GM20000 (cell line): ENCODE measurements around the gene ELMO1.
A peak's percentile ranks its signal among the peaks of the same experiment; 100 is the strongest.

ENCODE experiments used
- DNase-seq: peaks from one replicate; pipeline ENCODE4 v3.0.0; 2012; ENCODE audit warnings: low spot score
- TF ChIP-seq, protein P1 (sequence below): IDR thresholded peaks from 2 replicates; pipeline ENCODE4 v1.5.1; 2012; ENCODE audit warnings: mild to moderate bottlenecking, control low read depth; ENCODE audit errors: extremely low read depth, missing control alignments

Gene ELMO1

DNA sequence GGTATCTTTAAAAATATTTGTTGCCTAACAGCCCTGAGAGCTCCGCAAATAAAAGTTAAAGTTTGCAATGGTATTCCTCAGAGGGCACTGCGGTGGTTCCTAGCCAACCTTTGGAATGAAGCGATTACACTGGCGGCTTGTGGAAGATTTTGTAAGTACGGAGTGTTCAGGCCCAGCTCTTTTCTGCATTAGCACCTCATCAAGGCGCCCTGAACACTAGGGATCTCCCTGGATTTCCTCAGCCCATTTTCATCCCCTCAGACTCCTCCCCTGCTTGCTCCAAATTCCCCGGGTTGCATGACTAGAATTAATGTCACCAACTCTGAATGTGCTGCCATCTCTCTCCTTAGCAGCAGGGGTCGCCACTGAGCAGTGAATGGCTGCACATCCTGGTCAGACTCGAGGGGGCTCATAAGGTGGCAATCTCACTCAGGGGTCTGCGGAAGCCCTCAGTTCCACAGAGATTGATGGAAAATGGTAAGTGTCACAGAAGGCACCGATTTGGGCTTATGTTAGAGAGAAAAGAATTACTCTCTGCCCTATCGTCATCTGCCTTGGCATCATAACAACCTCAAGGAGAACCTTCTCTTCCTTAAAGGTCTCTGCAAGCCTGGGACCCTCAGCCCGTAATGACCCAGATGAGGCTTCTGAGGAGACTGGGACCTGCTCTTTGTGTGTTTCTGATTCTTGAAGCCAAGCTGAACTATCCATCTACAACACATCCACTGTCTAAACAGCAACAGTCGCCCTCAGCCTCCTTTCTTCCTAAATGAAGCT, 461.5 kb downstream of the ELMO1 start:
- TF ChIP-seq, protein P1, sequence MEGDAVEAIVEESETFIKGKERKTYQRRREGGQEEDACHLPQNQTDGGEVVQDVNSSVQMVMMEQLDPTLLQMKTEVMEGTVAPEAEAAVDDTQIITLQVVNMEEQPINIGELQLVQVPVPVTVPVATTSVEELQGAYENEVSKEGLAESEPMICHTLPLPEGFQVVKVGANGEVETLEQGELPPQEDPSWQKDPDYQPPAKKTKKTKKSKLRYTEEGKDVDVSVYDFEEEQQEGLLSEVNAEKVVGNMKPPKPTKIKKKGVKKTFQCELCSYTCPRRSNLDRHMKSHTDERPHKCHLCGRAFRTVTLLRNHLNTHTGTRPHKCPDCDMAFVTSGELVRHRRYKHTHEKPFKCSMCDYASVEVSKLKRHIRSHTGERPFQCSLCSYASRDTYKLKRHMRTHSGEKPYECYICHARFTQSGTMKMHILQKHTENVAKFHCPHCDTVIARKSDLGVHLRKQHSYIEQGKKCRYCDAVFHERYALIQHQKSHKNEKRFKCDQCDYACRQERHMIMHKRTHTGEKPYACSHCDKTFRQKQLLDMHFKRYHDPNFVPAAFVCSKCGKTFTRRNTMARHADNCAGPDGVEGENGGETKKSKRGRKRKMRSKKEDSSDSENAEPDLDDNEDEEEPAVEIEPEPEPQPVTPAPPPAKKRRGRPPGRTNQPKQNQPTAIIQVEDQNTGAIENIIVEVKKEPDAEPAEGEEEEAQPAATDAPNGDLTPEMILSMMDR = peak; percentile 94
- DNase-seq = peak; percentile 81

DNA sequence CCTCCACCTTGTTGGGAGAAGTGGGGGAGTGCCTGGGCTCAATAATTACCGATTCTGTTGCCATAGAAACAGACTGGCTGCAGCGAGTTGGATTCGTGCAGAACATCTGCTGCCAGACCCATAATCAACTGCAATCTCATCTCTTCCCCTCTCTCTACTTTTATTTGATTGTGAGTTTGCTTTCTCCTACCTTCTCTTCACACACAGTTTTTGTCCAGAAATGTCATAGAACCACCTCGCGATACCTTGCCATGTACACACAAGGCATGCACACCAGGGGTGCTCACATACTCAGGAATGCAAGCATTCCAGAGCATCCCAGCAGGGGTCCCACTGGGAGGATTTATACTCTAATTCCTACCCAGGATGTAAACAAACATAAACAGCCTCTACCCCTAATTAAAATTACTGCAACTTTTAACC, 462.1 kb downstream of the ELMO1 start:
- DNase-seq = no peak
- TF ChIP-seq, protein P1 = no peak

DNA sequence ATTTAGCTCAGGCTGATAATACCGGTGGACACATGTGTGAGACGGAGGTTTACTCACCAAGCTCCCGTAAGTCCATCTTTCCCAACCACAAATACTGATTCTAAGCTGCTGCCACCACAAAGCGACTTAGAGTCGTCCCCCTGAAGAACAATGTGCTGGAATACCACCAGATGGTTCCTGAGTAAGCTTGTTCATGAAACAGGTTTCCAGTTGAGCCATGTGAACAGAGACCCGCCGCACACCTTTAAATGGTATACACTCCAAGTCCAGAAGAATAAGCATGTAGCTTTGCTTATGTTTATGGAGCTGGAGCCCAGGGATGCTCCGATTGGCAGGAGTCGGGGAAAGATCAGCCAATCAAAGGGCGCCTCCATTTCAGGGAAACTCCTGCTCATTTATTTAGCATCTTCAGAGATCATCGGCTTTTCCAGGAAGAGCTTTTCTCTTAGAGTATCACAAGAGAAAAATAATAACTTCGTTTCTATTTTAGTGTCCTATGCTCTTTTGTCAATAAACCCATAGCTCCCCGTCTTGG, 462.7 kb downstream of the ELMO1 start:
- TF ChIP-seq, protein P1 = no peak
- DNase-seq = no peak

DNA sequence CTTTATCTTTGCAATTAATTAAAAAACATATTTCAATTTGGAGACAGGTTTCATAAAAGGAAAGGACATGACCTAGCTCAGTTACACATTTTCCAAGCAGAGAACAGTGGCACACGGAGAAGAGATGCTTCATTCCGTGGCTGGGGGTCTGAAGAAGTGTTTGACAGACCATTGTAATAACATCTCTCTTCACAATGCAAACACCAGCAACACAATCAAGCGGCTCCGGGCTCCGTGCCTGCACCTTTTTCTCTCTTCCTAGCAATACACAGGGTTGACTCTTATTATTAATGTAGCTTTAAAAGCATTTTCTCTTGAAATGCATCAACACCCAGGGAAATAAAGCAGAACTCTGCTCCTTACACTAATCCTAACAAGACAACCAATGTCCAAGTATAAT, 463.3 kb downstream of the ELMO1 start:
- no peak for DNase-seq
- TF ChIP-seq, protein P1 = no peak

DNA sequence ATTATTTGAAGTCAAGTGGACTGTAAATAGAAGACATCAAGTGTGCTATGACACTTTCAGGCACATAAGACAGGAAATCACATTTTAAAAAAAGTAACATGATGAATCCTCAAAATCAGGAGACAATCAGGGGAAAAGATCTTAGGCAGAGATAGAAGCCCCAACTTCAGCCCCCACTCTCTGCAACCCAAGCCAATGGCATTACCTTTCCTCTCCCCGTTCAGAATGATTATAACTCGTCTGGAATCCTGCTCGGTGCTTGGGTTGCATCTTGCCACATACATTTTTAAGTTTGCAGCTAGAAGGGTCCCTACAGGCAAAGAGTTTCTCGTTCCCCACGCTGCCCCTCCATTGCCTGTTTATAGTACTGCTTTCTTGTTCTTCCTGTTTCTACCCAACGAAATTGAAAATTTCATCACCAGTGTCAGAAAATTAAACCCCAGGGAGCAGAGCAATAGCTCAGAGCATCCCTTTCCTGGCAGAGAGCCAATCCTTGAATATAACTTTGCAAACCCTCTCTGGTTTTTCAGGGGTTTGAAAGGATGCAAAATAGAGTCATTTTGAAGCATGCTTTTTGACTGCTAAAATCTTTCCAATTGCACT, 463.9 kb downstream of the ELMO1 start:
- no peak for DNase-seq
- TF ChIP-seq, protein P1 = no peak

DNA sequence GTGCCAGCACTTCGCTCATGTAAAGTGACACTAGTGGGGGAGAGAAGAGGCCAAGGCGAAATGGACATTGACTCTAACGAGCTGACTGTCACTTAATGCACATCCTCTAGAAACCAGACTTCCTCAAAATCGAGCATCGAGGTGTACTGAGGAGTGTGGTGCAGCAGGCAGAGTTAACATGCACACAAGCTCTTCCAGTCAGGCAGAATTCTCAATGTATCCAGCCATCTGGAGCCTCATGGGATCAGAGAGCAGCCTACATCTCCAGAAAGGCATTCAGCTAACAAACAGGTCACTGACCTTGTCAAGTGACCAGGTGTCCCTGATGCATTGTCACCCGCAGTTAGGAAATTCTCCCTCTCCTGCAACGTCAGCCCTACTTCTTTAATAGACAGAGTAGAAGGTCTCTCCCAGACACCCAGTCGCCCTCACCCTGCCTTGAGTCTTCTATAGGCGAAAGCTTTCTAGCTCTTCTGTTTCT, 464.6 kb downstream of the ELMO1 start:
- TF ChIP-seq, protein P1 = no peak
- DNase-seq = no peak

DNA sequence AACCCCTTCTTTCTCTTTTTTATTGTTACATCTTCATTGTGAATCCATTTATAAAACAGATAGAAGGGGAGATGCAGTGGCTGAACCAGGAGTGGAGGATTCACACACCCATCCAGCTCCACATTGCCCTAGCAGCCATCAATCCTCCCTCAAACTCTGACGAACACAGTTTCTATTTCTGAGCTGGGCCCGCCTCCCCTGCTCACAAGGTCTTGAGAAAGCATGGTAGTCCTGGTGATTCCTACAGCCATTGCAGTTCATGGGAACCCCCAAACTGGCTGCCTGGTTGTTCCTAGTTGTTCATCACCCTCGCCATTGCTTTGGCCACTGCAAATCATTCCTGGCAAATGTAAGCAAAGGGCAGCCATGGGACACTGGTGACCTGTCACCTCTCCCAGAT, 465.9 kb downstream of the ELMO1 start:
- TF ChIP-seq, protein P1 = no peak
- no peak for DNase-seq
